Glutamatergic neuron (in vitro differentiated cells): ENCODE data around the gene ANKRD33B. TPM values are rescaled to one million over a fixed set of nuclear protein-coding genes. Genes with fewer than 3 reads are reported as not detected.

ENCODE experiments used
- DNase-seq: peaks from one replicate; pipeline ENCODE4 v3.0.0; 2022
- H3K27ac Mint-ChIP-seq: one replicate; pipeline ENCODE4 v1.8.0; 2020; ENCODE audit warnings: mild to moderate bottlenecking, mixed read lengths, inconsistent platforms; ENCODE audit not compliant: unreplicated experiment
- H3K27me3 Mint-ChIP-seq: one replicate; pipeline ENCODE4 v1.8.0; 2020; ENCODE audit warnings: mild to moderate bottlenecking, moderate library complexity, mixed read lengths, inconsistent platforms; ENCODE audit not compliant: unreplicated experiment
- H3K36me3 Mint-ChIP-seq: one replicate; pipeline ENCODE4 v1.8.0; 2020; ENCODE audit warnings: mild to moderate bottlenecking, mixed read lengths, inconsistent platforms; ENCODE audit not compliant: unreplicated experiment
- H3K4me1 Mint-ChIP-seq: one replicate; pipeline ENCODE4 v1.8.0; 2020; ENCODE audit warnings: mild to moderate bottlenecking, low read depth, mixed read lengths, inconsistent platforms; ENCODE audit not compliant: unreplicated experiment
- H3K4me3 Mint-ChIP-seq: one replicate; pipeline ENCODE4 v1.8.0; 2020; ENCODE audit warnings: mild to moderate bottlenecking, mixed read lengths, inconsistent platforms; ENCODE audit not compliant: unreplicated experiment
- H3K9me3 Mint-ChIP-seq: one replicate; pipeline ENCODE4 v1.8.0; 2020; ENCODE audit warnings: mild to moderate bottlenecking, moderate library complexity, mixed read lengths, inconsistent platforms; ENCODE audit not compliant: unreplicated experiment
- CTCF ChIP-seq: fragments of 200-600 bp; sonication (generic); IDR thresholded peaks from one replicate; pipeline ENCODE4 v1.5.0; 2021; ENCODE audit not compliant: partially characterized antibody, unreplicated experiment
- total RNA-seq: library from RNA; stranded (reverse); fragmentation: NEBNext Ultra II Directional; extraction: Animal tissue kit (Norgen Biotek cat#: 25700); gene quantifications from one replicate; pipeline ENCODE4 v1.2.1, GENCODE V29; 2021; ENCODE audit not compliant: unreplicated experiment

The ANKRD33B gene
- total RNA-seq, 1 donor from 2014 or later, result 14.5 TPM

- TF ChIP-seq CTCF, result no peak
- Mint-ChIP-seq H3K27me3 (peaks cover 6% of the 10 kb centered on the region), H3K27ac (no peak overlapping the region), H3K4me1 (peaks cover 5% of the 10 kb centered on the region), H3K36me3 (peaks cover 21% of the 10 kb centered on the region), H3K4me3 (no peak overlapping the region), H3K9me3 (peaks cover 6% of the 10 kb centered on the region)
- DNase-seq, result no peak
These were observed 121.2 kb downstream of the ANKRD33B start for GRCh38 chr5:10685115-10685521.

GRCh38 chr5:10686890-10687289 is 123.0 kb downstream of the ANKRD33B start:
- Mint-ChIP-seq H3K27ac (no peak overlapping the region), H3K4me1 (peaks cover 8% of the 10 kb centered on the region), H3K9me3 (peaks cover 4% of the 10 kb centered on the region), H3K36me3 (peaks cover 21% of the 10 kb centered on the region), H3K27me3 (peaks cover 8% of the 10 kb centered on the region), H3K4me3 (no peak overlapping the region)
- DNase-seq, result no peak
- no peak for TF ChIP-seq CTCF

- peaks cover 10% of the 10 kb centered on the region for H3K4me1 Mint-ChIP-seq
- no peak overlapping the region for H3K27ac Mint-ChIP-seq
- peaks cover 4% of the 10 kb centered on the region for H3K9me3 Mint-ChIP-seq
- DNase-seq, result no peak
- H3K27me3 Mint-ChIP-seq, result peaks cover 2% of the 10 kb centered on the region
- peaks cover 21% of the 10 kb centered on the region for H3K36me3 Mint-ChIP-seq
- H3K4me3 Mint-ChIP-seq, result no peak overlapping the region
- TF ChIP-seq CTCF, result no peak
These were observed 124.8 kb downstream of the ANKRD33B start for GRCh38 chr5:10688651-10689171.

- H3K27me3 Mint-ChIP-seq, result peaks cover 2% of the 10 kb centered on the region
- peaks cover 5% of the 10 kb centered on the region for H3K9me3 Mint-ChIP-seq
- peak; percentile 57 for TF ChIP-seq CTCF
- no peak overlapping the region for H3K4me3 Mint-ChIP-seq
- H3K36me3 Mint-ChIP-seq, result peaks cover 21% of the 10 kb centered on the region
- DNase-seq, result peak; percentile 75
- peaks cover 10% of the 10 kb centered on the region for H3K4me1 Mint-ChIP-seq
- H3K27ac Mint-ChIP-seq, result no peak overlapping the region
These were observed 125.7 kb downstream of the ANKRD33B start for GRCh38 chr5:10689391-10690081.
